SK-N-SH treated with all-trans-retinoic acid at 6 μM for 48 hours (cell line): Measurements from ENCODE around the gene MZT1.

Source experiments
- ARNTL ChIP-seq: fragments of 450-650 bp; formaldehyde crosslinking; IDR thresholded peaks from 2 replicates; pipeline ENCODE4 v1.5.0; 2020; ENCODE audit warnings: low read depth, mild to moderate bottlenecking, moderate library complexity, borderline replicate concordance
- TCF4 ChIP-seq: fragments of 250-450 bp; sonication (Bioruptor Pico); IDR thresholded peaks from 2 replicates; pipeline ENCODE4 v1.8.0; 2021; ENCODE audit warnings: mild to moderate bottlenecking, moderate library complexity, borderline replicate concordance
- TOX ChIP-seq: fragments of 250-450 bp; sonication (Bioruptor Pico); IDR thresholded peaks from 2 replicates; pipeline ENCODE4 v1.8.0; 2021; ENCODE audit warnings: mild to moderate bottlenecking, moderate library complexity, borderline replicate concordance
- TSHZ2 ChIP-seq: fragments of 250-450 bp; sonication (Bioruptor Pico); IDR thresholded peaks from 2 replicates; pipeline ENCODE4 v1.5.0; 2020; ENCODE audit warnings: mild to moderate bottlenecking, moderate library complexity
- ZFP30 ChIP-seq: fragments of 450-650 bp; formaldehyde crosslinking; IDR thresholded peaks from 2 replicates; pipeline ENCODE4 v1.5.0; 2022; ENCODE audit warnings: mild to moderate bottlenecking, moderate library complexity
- ZNF70 ChIP-seq: fragments of 450-650 bp; formaldehyde crosslinking; IDR thresholded peaks from 2 replicates; pipeline ENCODE4 v1.5.0; 2020; ENCODE audit warnings: mild to moderate bottlenecking, moderate library complexity

- TF ChIP-seq ARNTL (no peak), ZFP30 (CRISPR knock-in tag) (no peak), TOX (CRISPR knock-in tag) (no peak), ZNF70 (CRISPR knock-in tag) (no peak), TCF4 (no peak), TSHZ2 (no peak)
Observed at GRCh38 chr13:72740015-72740414, 12.6 kb upstream of the MZT1 start.
